Endothelial cell of umbilical vein (primary cell): ENCODE measurements around the gene CEP95. TPM values are rescaled to one million over a fixed set of nuclear protein-coding genes. Genes with fewer than 3 reads are reported as not detected.

Source experiments
- BruUV-seq: library from RNA; stranded (reverse); fragments of 400-500 nt; replicated peaks from 2 replicates; lab custom pipeline; 2021; lab: Mats Ljungman, UMichigan
- CTCF ChIA-PET: fragments of 300-600, 350-600 bp; sonication (Branson Sonifier 250); formaldehyde crosslinking; loops from one replicate; lab custom pipeline; 2021; ENCODE audit warnings: antibody characterized with exemption, inconsistent platforms; lab: Charles Lee
- POLR2A ChIA-PET: fragments of 300-600, 350-600 bp; sonication (Branson Sonifier 250); formaldehyde crosslinking; loops from one replicate; lab custom pipeline; 2021; ENCODE audit warnings: antibody characterized with exemption, inconsistent platforms; lab: Charles Lee
- DNase-seq: peaks from one replicate; pipeline ENCODE4 v3.0.0-alpha.2; 2011; ENCODE audit warnings: low read depth, low spot score
- FAIRE-seq: peaks from 2 replicates; lab custom pipeline; 2011; peaks lifted over from hg19 to GRCh38; lab: Jason Lieb, UNC
- H2AFZ ChIP-seq: 2 replicates; pipeline ENCODE4 v1.6.0; 2012; ENCODE audit warnings: low read depth, low read length, control low read depth, inconsistent platforms
- H3K27ac ChIP-seq: 2 replicates; pipeline ENCODE4 v1.5.1; 2011; ENCODE audit warnings: low read depth, mild to moderate bottlenecking, control low read depth, low read length, moderate library complexity; ENCODE audit not compliant: insufficient read depth
- H3K27me3 ChIP-seq, 2 experiments: 2 replicates each; pipeline versions ENCODE4 v1.6.0 to v1.6.1; 2011; ENCODE audit warnings: low read length in 2 of 2, mixed read lengths in 1 of 2; ENCODE audit not compliant: control insufficient read depth in 2 of 2, insufficient read depth in 2 of 2
- H3K36me3 ChIP-seq, 2 experiments: 2 replicates in 1 of 2; 3 replicates in 1 of 2; pipeline ENCODE4 v1.5.1; 2011; ENCODE audit warnings: low read length in 2 of 2, mild to moderate bottlenecking in 1 of 2, moderate library complexity in 1 of 2; ENCODE audit not compliant: control insufficient read depth in 2 of 2, insufficient read depth in 2 of 2; ENCODE audit errors: extremely low read depth in 1 of 2
- H3K4me1 ChIP-seq: 3 replicates; pipeline ENCODE4 v1.5.1; 2011; ENCODE audit warnings: mild to moderate bottlenecking, low read length; ENCODE audit not compliant: control insufficient read depth, insufficient read depth; ENCODE audit errors: extremely low read depth
- H3K4me2 ChIP-seq: 2 replicates; pipeline ENCODE4 v1.6.1; 2011; ENCODE audit warnings: low read length, control low read depth, mixed read lengths; ENCODE audit not compliant: insufficient read depth
- H3K4me3 ChIP-seq, 3 experiments: fragments of 200-600 bp in 1 of 3; sonication (generic), shearing (Covaris generic) in 1 of 3; replicated peaks in 1 of 3; 2 replicates each; pipeline ENCODE4 v1.5.1; 2011 to 2016; ENCODE audit warnings: control low read depth in 3 of 3, low read length in 3 of 3, mild to moderate bottlenecking in 2 of 3, inconsistent platforms in 1 of 3, low read depth in 1 of 3, moderate library complexity in 1 of 3; ENCODE audit not compliant: insufficient read depth in 1 of 3
- H3K79me2 ChIP-seq: 2 replicates; pipeline ENCODE4 v1.6.0; 2012; ENCODE audit warnings: low read length, inconsistent platforms; ENCODE audit not compliant: control insufficient read depth, insufficient read depth
- H3K9ac ChIP-seq: replicated peaks from 2 replicates; pipeline ENCODE3; 2011; ENCODE audit warnings: low read length, control low read depth; ENCODE audit not compliant: insufficient read depth; ENCODE audit errors: extremely low read depth
- H3K9me1 ChIP-seq: replicated peaks from 3 replicates; pipeline ENCODE4 v1.6.0; 2011; ENCODE audit warnings: mild to moderate bottlenecking, low read length; ENCODE audit not compliant: control insufficient read depth, insufficient read depth; ENCODE audit errors: extremely low read depth
- H3K9me3 ChIP-seq: replicated peaks from 2 replicates; pipeline ENCODE4 v1.5.1; 2012; ENCODE audit warnings: low read length, inconsistent platforms; ENCODE audit not compliant: control insufficient read depth, insufficient read depth
- H4K20me1 ChIP-seq: replicated peaks from 2 replicates; pipeline ENCODE3; 2011; ENCODE audit warnings: mild to moderate bottlenecking, low read length; ENCODE audit not compliant: control insufficient read depth, insufficient read depth; ENCODE audit errors: extremely low read depth
- EZH2 ChIP-seq: IDR thresholded peaks from 2 replicates; pipeline ENCODE4 v1.6.1; 2012; ENCODE audit warnings: borderline replicate concordance, low read depth, mild to moderate bottlenecking, moderate library complexity, low read length, inconsistent platforms; ENCODE audit not compliant: severe bottlenecking
- FOS ChIP-seq: IDR thresholded peaks from 2 replicates; pipeline ENCODE4 v1.6.1; 2011; ENCODE audit warnings: mild to moderate bottlenecking, low read length, moderate library complexity, borderline replicate concordance; ENCODE audit not compliant: insufficient read depth
- GATA2 ChIP-seq: IDR thresholded peaks from 2 replicates; pipeline ENCODE4 v1.7.0; 2011; ENCODE audit warnings: low read depth, mild to moderate bottlenecking, moderate library complexity, mixed read lengths, low read length; ENCODE audit not compliant: insufficient read length, insufficient read depth
- JUN ChIP-seq: IDR thresholded peaks from 2 replicates; pipeline ENCODE4 v1.6.1; 2011; ENCODE audit warnings: borderline replicate concordance, low read depth; ENCODE audit not compliant: insufficient read length, insufficient read depth
- MYC ChIP-seq: IDR thresholded peaks from one replicate; pipeline ENCODE4 v1.6.1; 2011; ENCODE audit warnings: mild to moderate bottlenecking, low read depth, low read length
- POLR2A ChIP-seq: IDR thresholded peaks from 2 replicates; pipeline ENCODE4 v1.6.1; 2012; ENCODE audit warnings: low read depth, mild to moderate bottlenecking, control low read depth, low read length
- POLR2AphosphoS5 ChIP-seq: IDR thresholded peaks from 2 replicates; pipeline ENCODE4 v1.6.1; 2012; ENCODE audit warnings: low read depth, mild to moderate bottlenecking, control low read depth, low read length, moderate library complexity; ENCODE audit not compliant: insufficient read depth
- dilution Hi-C: fragments of 300-500 bp; cut with MboI; formaldehyde crosslinking; loops from one replicate; pipeline ENCODE4 v1.15.0; 2019; ENCODE audit warnings: low sequenced_read_pairs; ENCODE audit not compliant: extremely low pct_ligation_motif_present
- intact Hi-C: fragments of 100-400 bp; cut with micrococcal nuclease; formaldehyde crosslinking; loops from one replicate; pipeline ENCODE4 v1.10.0; 2022
- polyA plus RNA-seq, 4 experiments: library from polyadenylated mRNA; depleted of rRNA in 3 of 4; stranded (reverse) in 3 of 4; unstranded in 1 of 4; fragments of >200 nt; gene quantifications; 2 replicates each; pipeline versions ENCODE4 v1.2.1 to v1.2.3, GENCODE V29; 2011 to 2012; ENCODE audit warnings: missing spikeins in 1 of 4
- total RNA-seq: library from RNA; stranded (reverse); gene quantifications from 2 replicates; pipeline ENCODE4 v1.2.3, GENCODE V29; 2021
- TF ChIP-seq, protein P1 (sequence below): IDR thresholded peaks from 2 replicates; pipeline ENCODE4 v1.6.1; 2011; ENCODE audit not compliant: insufficient read depth, insufficient read length
- TF ChIP-seq, protein P2 (sequence below), 2 donors: IDR thresholded peaks; 1 replicate in 1 of 2; 2 replicates in 1 of 2; pipeline ENCODE4 v1.5.1; 2011; ENCODE audit warnings: low read length in 2 of 2, mild to moderate bottlenecking in 2 of 2, moderate library complexity in 2 of 2, control low read depth in 1 of 2, inconsistent platforms in 1 of 2, low read depth in 1 of 2; ENCODE audit not compliant: insufficient read depth in 1 of 2; ENCODE audit errors: extremely low read depth in 1 of 2

CEP95 gene
- total and polyA plus RNA-seq, 2 donors (not counting 3 experiments of a cell fraction or from before 2014, with no cell fraction given) = 14.1 to 35.5 TPM

DNA sequence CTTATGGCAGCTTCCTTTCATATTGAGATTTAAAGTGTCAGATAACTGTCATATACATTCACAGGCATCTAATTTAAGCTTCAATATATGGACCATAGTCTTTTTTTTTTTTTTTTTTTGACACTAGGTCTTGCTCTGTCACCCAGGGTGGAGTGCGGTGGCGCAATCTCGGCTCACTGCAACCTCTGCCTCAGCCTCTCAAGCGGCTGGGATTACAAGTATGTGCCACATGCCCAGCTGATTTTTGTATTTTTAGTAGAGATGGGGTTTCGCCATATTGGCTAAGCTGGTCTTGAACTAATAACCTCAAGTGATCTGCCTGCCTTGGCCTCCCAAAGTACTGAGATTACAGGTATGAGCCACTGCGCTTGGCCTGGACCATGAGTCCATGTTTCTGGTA, 13.6 kb downstream of the CEP95 start:
- H3K4me1 ChIP-seq = peaks cover 3% of the 10 kb centered on the region
- H3K9me3 ChIP-seq = no peaks in the 10 kb centered on the region
- peaks cover 19 to 33% of the 10 kb centered on the region in 2 experiments for H3K36me3 ChIP-seq
- no peaks in the 10 kb centered on the region for H3K79me2 ChIP-seq
- no peaks in the 10 kb centered on the region for H3K9me1 ChIP-seq
- no peak overlapping the region for H3K27ac ChIP-seq
- no peak overlapping the region for H2AFZ ChIP-seq
- ChIA-PET POLR2A (no interaction called here), CTCF (no interaction called here)
- H3K4me3 ChIP-seq = no peak overlapping the region
- no peak for DNase-seq
- H4K20me1 ChIP-seq = no peaks in the 10 kb centered on the region
- dilution Hi-C loops (no loop called here), intact Hi-C loops (no loop called here)
- no peak overlapping the region for H3K4me2 ChIP-seq
- no peak for FAIRE-seq
- H3K9ac ChIP-seq = no peak overlapping the region
- no TSS peak for BruUV-seq
- H3K27me3 ChIP-seq = no peaks in the 10 kb centered on the region
- TF ChIP-seq POLR2AphosphoS5 (no peak), EZH2 (no peak), MYC (no peak), GATA2 (no peak), FOS (no peak), JUN (no peak), POLR2A (no peak)
- TF ChIP-seq, protein P1, sequence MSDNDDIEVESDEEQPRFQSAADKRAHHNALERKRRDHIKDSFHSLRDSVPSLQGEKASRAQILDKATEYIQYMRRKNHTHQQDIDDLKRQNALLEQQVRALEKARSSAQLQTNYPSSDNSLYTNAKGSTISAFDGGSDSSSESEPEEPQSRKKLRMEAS = no peak
- TF ChIP-seq, protein P2, sequence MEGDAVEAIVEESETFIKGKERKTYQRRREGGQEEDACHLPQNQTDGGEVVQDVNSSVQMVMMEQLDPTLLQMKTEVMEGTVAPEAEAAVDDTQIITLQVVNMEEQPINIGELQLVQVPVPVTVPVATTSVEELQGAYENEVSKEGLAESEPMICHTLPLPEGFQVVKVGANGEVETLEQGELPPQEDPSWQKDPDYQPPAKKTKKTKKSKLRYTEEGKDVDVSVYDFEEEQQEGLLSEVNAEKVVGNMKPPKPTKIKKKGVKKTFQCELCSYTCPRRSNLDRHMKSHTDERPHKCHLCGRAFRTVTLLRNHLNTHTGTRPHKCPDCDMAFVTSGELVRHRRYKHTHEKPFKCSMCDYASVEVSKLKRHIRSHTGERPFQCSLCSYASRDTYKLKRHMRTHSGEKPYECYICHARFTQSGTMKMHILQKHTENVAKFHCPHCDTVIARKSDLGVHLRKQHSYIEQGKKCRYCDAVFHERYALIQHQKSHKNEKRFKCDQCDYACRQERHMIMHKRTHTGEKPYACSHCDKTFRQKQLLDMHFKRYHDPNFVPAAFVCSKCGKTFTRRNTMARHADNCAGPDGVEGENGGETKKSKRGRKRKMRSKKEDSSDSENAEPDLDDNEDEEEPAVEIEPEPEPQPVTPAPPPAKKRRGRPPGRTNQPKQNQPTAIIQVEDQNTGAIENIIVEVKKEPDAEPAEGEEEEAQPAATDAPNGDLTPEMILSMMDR (IDR thresholded peaks at IDR 0.05; ENCODE audit: extremely low read depth in 1 of 2, insufficient read depth in 1 of 2, low read depth in 1 of 2, low read length in 2 of 2) = no peak
